Endothelial cell of umbilical vein (primary cell): ENCODE data around the gene TAS2R1.

Experiments
- EZH2 ChIP-seq: IDR thresholded peaks from 2 replicates; pipeline ENCODE4 v1.6.1; 2012; ENCODE audit warnings: borderline replicate concordance, low read depth, mild to moderate bottlenecking, moderate library complexity, low read length, inconsistent platforms; ENCODE audit not compliant: severe bottlenecking
- FOS ChIP-seq: IDR thresholded peaks from 2 replicates; pipeline ENCODE4 v1.6.1; 2011; ENCODE audit warnings: mild to moderate bottlenecking, low read length, moderate library complexity, borderline replicate concordance; ENCODE audit not compliant: insufficient read depth
- GATA2 ChIP-seq: IDR thresholded peaks from 2 replicates; pipeline ENCODE4 v1.7.0; 2011; ENCODE audit warnings: low read depth, mild to moderate bottlenecking, moderate library complexity, mixed read lengths, low read length; ENCODE audit not compliant: insufficient read length, insufficient read depth
- JUN ChIP-seq: IDR thresholded peaks from 2 replicates; pipeline ENCODE4 v1.6.1; 2011; ENCODE audit warnings: borderline replicate concordance, low read depth; ENCODE audit not compliant: insufficient read length, insufficient read depth
- MAX ChIP-seq: IDR thresholded peaks from 2 replicates; pipeline ENCODE4 v1.6.1; 2011; ENCODE audit not compliant: insufficient read depth, insufficient read length
- MYC ChIP-seq: IDR thresholded peaks from one replicate; pipeline ENCODE4 v1.6.1; 2011; ENCODE audit warnings: mild to moderate bottlenecking, low read depth, low read length
- POLR2A ChIP-seq: IDR thresholded peaks from 2 replicates; pipeline ENCODE4 v1.6.1; 2012; ENCODE audit warnings: low read depth, mild to moderate bottlenecking, control low read depth, low read length
- POLR2AphosphoS5 ChIP-seq: IDR thresholded peaks from 2 replicates; pipeline ENCODE4 v1.6.1; 2012; ENCODE audit warnings: low read depth, mild to moderate bottlenecking, control low read depth, low read length, moderate library complexity; ENCODE audit not compliant: insufficient read depth
- TF ChIP-seq, protein P1 (sequence below), 2 donors: IDR thresholded peaks; 1 replicate in 1 of 2; 2 replicates in 1 of 2; pipeline ENCODE4 v1.5.1; 2011; ENCODE audit warnings: low read length in 2 of 2, mild to moderate bottlenecking in 2 of 2, moderate library complexity in 2 of 2, control low read depth in 1 of 2, inconsistent platforms in 1 of 2, low read depth in 1 of 2; ENCODE audit not compliant: insufficient read depth in 1 of 2; ENCODE audit errors: extremely low read depth in 1 of 2

- TF ChIP-seq, protein P1, sequence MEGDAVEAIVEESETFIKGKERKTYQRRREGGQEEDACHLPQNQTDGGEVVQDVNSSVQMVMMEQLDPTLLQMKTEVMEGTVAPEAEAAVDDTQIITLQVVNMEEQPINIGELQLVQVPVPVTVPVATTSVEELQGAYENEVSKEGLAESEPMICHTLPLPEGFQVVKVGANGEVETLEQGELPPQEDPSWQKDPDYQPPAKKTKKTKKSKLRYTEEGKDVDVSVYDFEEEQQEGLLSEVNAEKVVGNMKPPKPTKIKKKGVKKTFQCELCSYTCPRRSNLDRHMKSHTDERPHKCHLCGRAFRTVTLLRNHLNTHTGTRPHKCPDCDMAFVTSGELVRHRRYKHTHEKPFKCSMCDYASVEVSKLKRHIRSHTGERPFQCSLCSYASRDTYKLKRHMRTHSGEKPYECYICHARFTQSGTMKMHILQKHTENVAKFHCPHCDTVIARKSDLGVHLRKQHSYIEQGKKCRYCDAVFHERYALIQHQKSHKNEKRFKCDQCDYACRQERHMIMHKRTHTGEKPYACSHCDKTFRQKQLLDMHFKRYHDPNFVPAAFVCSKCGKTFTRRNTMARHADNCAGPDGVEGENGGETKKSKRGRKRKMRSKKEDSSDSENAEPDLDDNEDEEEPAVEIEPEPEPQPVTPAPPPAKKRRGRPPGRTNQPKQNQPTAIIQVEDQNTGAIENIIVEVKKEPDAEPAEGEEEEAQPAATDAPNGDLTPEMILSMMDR (IDR thresholded peaks at IDR 0.05; ENCODE audit: extremely low read depth in 1 of 2, insufficient read depth in 1 of 2, low read depth in 1 of 2, low read length in 2 of 2), result no peak
- no peak for TF ChIP-seq POLR2A
- TF ChIP-seq POLR2AphosphoS5, result no peak
- TF ChIP-seq MAX, result no peak
- TF ChIP-seq MYC, result no peak
- TF ChIP-seq JUN, result no peak
- no peak for TF ChIP-seq FOS
- TF ChIP-seq EZH2, result no peak
- TF ChIP-seq GATA2, result no peak
These were observed 41.9 kb downstream of the TAS2R1 start for GRCh38 chr5:9588254-9588653.
